HG03520 (cell line): Measurements from ENCODE around the gene ALKBH3.
A peak's percentile ranks its signal among the peaks of the same experiment; 100 is the strongest.

Source experiments
- ATAC-seq: cut with Tn5 transposase; IDR thresholded peaks from one replicate; pipeline ENCODE4 v1.9.1; 2021; ENCODE audit warnings: mild to moderate bottlenecking, moderate library complexity; ENCODE audit not compliant: unreplicated experiment

ALKBH3 gene

GRCh38 chr11:43880640-43881159 lies at the start of gene ALKBH3:
TSS of gene ALKBH3 (plus strand) at chr11:43880831. CDS start at chr11:43882653, 1,822 bp downstream.
- peak; percentile 99 for ATAC-seq

GRCh38 chr11:43830928-43831440 lies 49.6 kb upstream of the ALKBH3 start:
- ATAC-seq: no peak

- no peak for ATAC-seq
Observed at GRCh38 chr11:43832536-43832935, 48.1 kb upstream of the ALKBH3 start.

- no peak for ATAC-seq
Observed at GRCh38 chr11:43833657-43834073, 47.0 kb upstream of the ALKBH3 start.

GRCh38 chr11:43834286-43834685 lies 46.3 kb upstream of the ALKBH3 start:
- ATAC-seq: no peak

GRCh38 chr11:43835104-43835503 lies 45.5 kb upstream of the ALKBH3 start:
- ATAC-seq: no peak

- no peak for ATAC-seq
Observed at GRCh38 chr11:43837879-43838278, 42.8 kb upstream of the ALKBH3 start.

GRCh38 chr11:43842021-43842420 lies 38.6 kb upstream of the ALKBH3 start:
- no peak for ATAC-seq

GRCh38 chr11:43845816-43846215 lies 34.8 kb upstream of the ALKBH3 start:
- ATAC-seq: no peak

- ATAC-seq: peak; percentile 87
Observed at GRCh38 chr11:43852057-43852636, 28.5 kb upstream of the ALKBH3 start.

- no peak for ATAC-seq
Observed at GRCh38 chr11:43853781-43854180, 26.9 kb upstream of the ALKBH3 start.

- ATAC-seq: no peak
Observed at GRCh38 chr11:43856993-43857392, 23.6 kb upstream of the ALKBH3 start.

- no peak for ATAC-seq
Observed at GRCh38 chr11:43861141-43861540, 19.5 kb upstream of the ALKBH3 start.

GRCh38 chr11:43866520-43866919 lies 14.1 kb upstream of the ALKBH3 start:
- ATAC-seq: no peak

GRCh38 chr11:43866969-43867368 lies 13.7 kb upstream of the ALKBH3 start:
- ATAC-seq: no peak

- ATAC-seq: peak; percentile 100
Observed at GRCh38 chr11:43868852-43869567, 11.6 kb upstream of the ALKBH3 start.

GRCh38 chr11:43871051-43871450 lies 9.6 kb upstream of the ALKBH3 start:
- ATAC-seq: no peak

- ATAC-seq: no peak
Observed at GRCh38 chr11:43872995-43873394, 7.6 kb upstream of the ALKBH3 start.

GRCh38 chr11:43874078-43874477 lies 6.6 kb upstream of the ALKBH3 start:
- ATAC-seq: no peak

GRCh38 chr11:43874738-43875137 lies 5.9 kb upstream of the ALKBH3 start:
- ATAC-seq: no peak

- ATAC-seq: peak; percentile 16
Observed at GRCh38 chr11:43879789-43880639, 617 bp upstream of the ALKBH3 start.
